ENCODE data around the gene BRSK1. TPM values are rescaled to one million over a fixed set of nuclear protein-coding genes. Genes with fewer than 3 reads are reported as not detected.

Gene BRSK1
- total RNA-seq, result 0.65 and 0.77 TPM in 2 replicates

DNA sequence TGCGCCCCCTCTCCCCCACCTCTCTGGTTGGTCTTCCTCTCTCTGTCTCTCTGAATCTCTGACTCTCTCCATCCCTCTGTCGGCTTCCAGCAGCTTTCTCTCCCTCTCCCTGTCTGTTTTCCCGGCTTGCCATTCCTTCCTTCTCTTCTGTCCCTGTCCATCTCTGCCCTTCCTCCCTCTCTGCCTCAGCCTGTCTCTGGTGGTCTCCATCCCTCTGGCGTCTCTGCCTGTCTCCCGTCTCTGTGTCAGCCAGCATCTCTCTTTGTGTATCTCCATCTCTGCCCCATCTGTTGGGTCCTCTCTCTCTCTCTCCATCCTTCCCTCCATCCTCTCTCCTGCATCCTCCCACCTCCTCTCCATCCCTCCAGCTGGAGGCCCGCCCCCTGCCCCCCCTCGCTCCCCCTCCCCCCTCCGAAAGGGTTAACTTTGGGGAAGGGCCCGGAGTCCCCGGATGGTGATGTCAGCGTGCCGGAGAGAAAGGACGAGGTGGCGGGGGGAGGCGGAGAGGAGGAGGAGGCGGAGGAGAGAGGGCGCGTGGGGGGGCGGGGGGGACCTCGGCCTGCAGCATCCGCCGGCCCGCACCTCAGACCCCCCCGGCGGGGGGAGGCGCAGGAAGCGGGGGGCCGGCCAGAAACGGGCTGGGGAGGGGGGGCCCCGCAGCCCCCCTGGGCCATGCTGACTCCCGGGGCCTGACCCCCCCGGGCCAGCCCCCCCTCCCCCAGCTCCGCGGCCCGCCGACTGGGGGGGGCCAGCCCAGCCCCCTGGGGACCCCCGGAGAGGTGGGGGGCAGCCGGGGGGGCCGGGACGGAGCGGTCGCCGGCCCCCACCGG lies at the start of gene BRSK1:
TSS of gene BRSK1 (plus strand) at position 450 of the 830 bp plus-strand sequence. CDS start 446 bp downstream, outside the sequence.

DNA sequence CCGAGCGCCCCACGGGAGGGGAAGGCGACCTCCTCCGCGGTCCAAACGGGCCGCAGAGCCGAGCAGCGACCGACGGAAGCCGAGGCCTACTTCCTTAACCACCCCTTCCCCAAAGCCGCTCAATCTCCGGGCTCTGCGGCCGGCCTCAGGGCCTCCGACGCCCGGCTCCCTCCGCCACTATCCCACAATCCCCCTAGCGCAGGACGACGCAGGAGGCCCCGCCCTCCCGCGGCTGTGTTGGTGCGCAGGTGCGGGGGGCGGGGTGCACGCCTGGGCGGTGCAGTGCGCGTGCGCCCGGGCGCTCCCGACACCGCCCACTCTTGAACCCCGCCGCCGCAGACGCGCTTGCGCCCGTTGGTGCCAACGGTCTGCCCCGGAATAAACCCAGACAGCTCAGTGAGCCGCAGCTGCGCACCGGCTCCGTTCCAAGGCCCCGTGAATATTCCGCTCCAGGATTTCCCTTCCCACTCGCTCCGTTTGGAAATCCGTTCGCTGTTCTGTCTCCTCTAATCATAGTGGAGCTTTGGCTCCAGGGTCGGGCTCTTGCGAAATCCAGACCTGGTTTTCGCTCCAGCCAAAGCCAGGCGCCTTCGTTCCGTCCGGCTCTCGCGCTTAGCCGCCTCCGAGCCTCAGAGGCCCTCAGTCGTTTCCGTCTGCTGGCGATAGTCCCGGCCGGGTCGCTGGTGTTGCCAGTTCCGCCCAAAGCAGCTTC lies 24.8 kb upstream of the BRSK1 start, which contains the start of gene PPP6R1:
TSS of gene PPP6R1 (minus strand) at position 190 of the 712 bp plus-strand sequence. CDS start 11,914 bp downstream, outside the sequence.

DNA sequence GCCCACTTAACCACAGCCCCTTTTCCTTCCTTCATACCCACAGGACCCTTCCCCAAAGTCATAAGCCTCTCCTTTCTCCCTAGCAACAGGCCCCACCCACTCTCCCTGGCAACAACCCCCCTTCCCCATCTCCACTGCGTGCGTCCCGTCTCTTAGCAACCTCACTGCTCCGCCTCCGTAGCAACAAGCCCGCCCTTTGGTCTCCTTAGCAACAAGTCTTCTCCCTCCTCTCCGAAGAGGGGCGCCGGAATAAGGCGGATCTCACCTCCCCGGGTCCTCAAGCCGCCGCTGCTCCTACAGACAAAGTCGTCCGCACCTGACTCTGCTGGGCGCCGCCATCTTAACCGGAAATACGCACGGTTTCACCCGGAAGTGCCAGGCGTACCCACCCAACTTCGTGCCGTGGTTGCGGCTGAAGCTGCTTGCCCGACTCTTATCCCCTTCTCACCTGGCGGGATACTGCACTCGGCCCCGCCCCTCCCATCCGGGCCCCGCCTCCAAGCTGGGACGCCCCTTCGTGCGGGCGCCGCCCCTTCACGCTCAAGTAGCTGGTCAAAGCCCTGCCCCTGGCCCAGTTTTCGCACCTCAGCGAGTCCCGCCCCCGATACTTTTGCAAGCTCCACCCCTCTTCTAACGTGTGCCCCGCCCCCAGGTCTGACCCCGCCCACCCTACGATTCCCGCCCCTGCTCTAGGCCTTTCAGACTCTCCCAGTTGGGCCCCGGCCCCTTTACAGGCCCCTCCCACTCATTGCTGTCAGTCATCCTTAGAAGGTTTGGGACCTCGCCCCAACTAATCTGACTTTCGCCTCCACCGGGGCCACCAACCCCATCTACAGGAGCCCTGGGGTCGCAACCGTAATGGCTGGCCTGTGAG lies 3.8 kb upstream of the BRSK1 start, which contains the start of gene HSPBP1:
TSS of gene HSPBP1 (minus strand) at position 341 of the 874 bp plus-strand sequence. CDS start 502 bp downstream, outside the sequence.

DNA sequence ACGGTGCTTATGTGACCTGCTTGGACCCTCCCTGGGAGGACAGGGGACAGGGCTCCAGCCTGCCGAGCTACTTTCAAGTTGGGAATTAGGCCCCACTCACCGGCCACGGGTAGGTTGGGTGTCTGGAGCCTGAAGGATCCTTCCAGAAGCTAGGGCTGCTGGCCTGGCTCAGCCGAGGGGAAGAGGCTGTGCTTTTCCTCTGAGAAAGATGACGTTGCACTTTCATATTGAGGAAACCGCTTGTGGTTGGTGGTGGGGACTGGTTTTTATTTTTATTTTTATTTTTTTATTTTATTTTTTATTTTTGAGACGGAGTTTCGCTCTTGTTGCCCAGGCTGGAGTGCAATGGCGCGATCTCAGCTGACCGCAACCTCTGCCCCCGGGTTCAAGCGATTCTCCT lies 41.4 kb downstream of the BRSK1 start, which contains the start of gene TMEM150B:
TSS of gene TMEM150B (minus strand) at position 170 of the 400 bp plus-strand sequence. CDS start 4,305 bp downstream, outside the sequence.

DNA sequence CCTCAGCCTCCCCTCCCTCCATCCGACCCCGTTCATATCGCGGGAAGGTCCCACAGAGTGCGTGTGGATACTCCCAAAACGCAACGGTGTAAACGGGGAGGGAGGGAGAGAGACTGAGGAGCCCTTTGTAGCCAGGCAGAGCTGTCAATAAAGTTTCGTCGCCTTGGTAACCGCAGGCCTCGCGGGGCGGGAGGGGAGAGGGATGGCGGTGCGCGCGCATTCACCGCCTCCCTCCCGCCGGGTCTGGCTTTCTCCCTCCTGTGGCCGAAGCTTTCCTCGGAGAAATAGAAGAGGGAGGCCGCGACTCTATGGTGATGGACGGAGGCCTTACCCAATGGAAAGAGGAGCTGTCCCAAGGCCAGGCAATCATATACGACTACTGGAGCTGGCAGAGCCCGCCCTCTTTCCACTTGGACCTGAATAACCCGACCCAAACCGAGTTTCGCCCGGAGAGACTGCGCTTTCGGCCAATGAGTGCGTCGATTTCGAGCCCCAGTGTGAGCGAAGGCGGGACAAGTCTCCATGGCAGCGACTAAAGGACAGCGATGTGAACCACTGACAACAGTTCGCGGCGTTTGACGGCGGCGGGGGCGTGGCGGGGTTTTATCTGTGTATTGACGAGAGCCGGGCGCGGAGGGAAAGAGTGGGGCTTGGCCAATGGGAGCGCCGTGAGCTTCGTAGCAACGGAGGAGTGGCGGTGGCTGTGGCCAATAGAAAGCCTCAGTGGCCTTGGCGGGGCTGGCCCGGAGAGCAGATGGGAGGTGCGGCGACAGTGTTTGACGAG lies 55.5 kb downstream of the BRSK1 start, which contains the start of gene KMT5C:
TSS of gene KMT5C (plus strand) at position 772 of the 784 bp plus-strand sequence. CDS start 2,061 bp downstream, outside the sequence.

DNA sequence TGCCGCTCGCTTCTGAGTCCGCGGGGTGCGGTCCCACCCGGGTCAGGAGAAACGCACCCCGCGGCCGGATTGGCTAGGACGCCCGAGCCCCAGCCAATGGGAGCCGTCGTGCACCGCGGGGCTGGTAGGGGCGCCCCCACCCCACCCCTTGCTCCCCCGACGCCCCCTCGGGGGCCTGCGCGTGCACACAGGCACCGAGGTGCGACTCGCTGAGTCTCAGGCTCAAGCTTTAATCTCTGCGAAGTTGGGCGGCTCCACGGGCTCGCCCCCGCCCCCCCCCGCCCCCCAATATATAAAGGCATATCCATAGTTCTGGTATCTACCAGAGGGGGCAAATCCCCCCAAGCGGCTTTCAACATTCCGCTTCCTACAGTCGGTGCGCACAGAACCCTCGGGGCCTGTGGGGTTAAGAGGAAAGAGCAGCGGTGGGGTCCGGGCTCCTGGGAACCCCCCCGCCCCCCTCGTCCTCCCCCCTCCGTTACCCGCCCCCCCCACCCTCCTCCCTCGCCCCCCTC lies 71.0 kb downstream of the BRSK1 start, which contains the start of gene COX6B2:
TSS of gene COX6B2 (minus strand) at position 22 of the 515 bp plus-strand sequence. CDS start 198 bp downstream, outside the sequence.

Other genes with a start within 250 kb of the BRSK1 start
- gene GP6, start 245.7 kb upstream of the BRSK1 start, total RNA-seq, result 0.09 TPM in 1 of 2 replicates, not detected in the other
- gene RDH13, start 220.8 kb upstream of the BRSK1 start, total RNA-seq, result 15.0 and 28.4 TPM in 2 replicates
- 10.0 and 12.7 TPM in 2 replicates for gene EPS8L1, start 208.1 kb upstream of the BRSK1 start, total RNA-seq
- 23.5 and 25.8 TPM in 2 replicates for gene PPP1R12C, start 166.4 kb upstream of the BRSK1 start, total RNA-seq
- 0.77 and 0.87 TPM in 2 replicates for gene TNNT1, start 134.8 kb upstream of the BRSK1 start, total RNA-seq
- gene TNNI3, start 126.3 kb upstream of the BRSK1 start, total RNA-seq, result not detected in 2 replicates
- 0.34 and 0.65 TPM in 2 replicates for gene DNAAF3, start 117.4 kb upstream of the BRSK1 start, total RNA-seq
- gene SYT5, start 103.7 kb upstream of the BRSK1 start, total RNA-seq, result under 0.01 TPM in 1 of 2 replicates, not detected in the other
- 0.09 and 0.33 TPM in 2 replicates for gene PTPRH, start 74.5 kb upstream of the BRSK1 start, total RNA-seq
- 0.33 and 1.0 TPM in 2 replicates for gene TMEM86B, start 55.2 kb upstream of the BRSK1 start, total RNA-seq
- gene PPP6R1, start 25.0 kb upstream of the BRSK1 start, total RNA-seq, result 16.4 and 18.0 TPM in 2 replicates
- 18.6 and 19.6 TPM in 2 replicates for gene HSPBP1, start 3.9 kb upstream of the BRSK1 start, total RNA-seq
- not detected in 2 replicates for gene TMEM150B, start 41.3 kb downstream of the BRSK1 start, total RNA-seq
- gene KMT5C, start 55.9 kb downstream of the BRSK1 start, total RNA-seq, result 3.2 and 3.3 TPM in 2 replicates
- not detected in 2 replicates for gene COX6B2, start 70.7 kb downstream of the BRSK1 start, total RNA-seq
- gene GARIN5B, start 79.3 kb downstream of the BRSK1 start, total RNA-seq, result not detected in 2 replicates
- gene IL11, start 86.5 kb downstream of the BRSK1 start, total RNA-seq, result 0.33 TPM in 1 of 2 replicates, not detected in the other
- not detected in 2 replicates for gene TMEM190, start 92.8 kb downstream of the BRSK1 start, total RNA-seq
- gene TMEM238, start 100.3 kb downstream of the BRSK1 start, total RNA-seq, result 0.17 and 0.22 TPM in 2 replicates
- 177 and 193 TPM in 2 replicates for gene RPL28, start 101.9 kb downstream of the BRSK1 start, total RNA-seq
- 23.0 and 32.1 TPM in 2 replicates for gene UBE2S, start 123.8 kb downstream of the BRSK1 start, total RNA-seq
- gene SHISA7, start 159.3 kb downstream of the BRSK1 start, total RNA-seq, result not detected in 2 replicates
- gene ISOC2, start 177.6 kb downstream of the BRSK1 start, total RNA-seq, result 55.3 and 66.8 TPM in 2 replicates
- gene C19orf85, start 180.8 kb downstream of the BRSK1 start, total RNA-seq, result not detected in 2 replicates
- gene ZNF628, start 192.6 kb downstream of the BRSK1 start, total RNA-seq, result 0.43 and 0.76 TPM in 2 replicates
- gene NAT14, start 201.2 kb downstream of the BRSK1 start, total RNA-seq, result 7.9 and 8.8 TPM in 2 replicates
- under 0.01 TPM in 2 replicates for gene SSC5D, start 204.4 kb downstream of the BRSK1 start, total RNA-seq

Data from dermis lymphatic vessel endothelial cell (primary cell).